WTC11 (cell line): Measurements from ENCODE around the gene WDR90. TPM values are rescaled to one million over a fixed set of nuclear protein-coding genes. Genes with fewer than 3 reads are reported as not detected.

Source experiments
- ATAC-seq: fragments of 200-7000 bp; cut with Tn5 transposase; 2 replicates; pipeline ENCODE4 v1.10.0; 2021; ENCODE audit warnings: mild to moderate bottlenecking, moderate library complexity
- Bru-seq: library from RNA; stranded (reverse); fragments of 400-500 nt; gene quantifications from one replicate; lab custom pipeline; 2021; lab: Mats Ljungman, UMichigan
- CTCF ChIA-PET: fragments of 300-600 bp; sonication (Branson Sonifier 250); formaldehyde crosslinking; loops from one replicate; lab custom pipeline; 2021; ENCODE audit warnings: antibody characterized with exemption; lab: Charles Lee
- POLR2A ChIA-PET: fragments of 350-600 bp; sonication (Branson Sonifier 250); formaldehyde crosslinking; loops from one replicate; lab custom pipeline; 2021; ENCODE audit warnings: antibody characterized with exemption; lab: Charles Lee
- DNase-seq: peaks from one replicate; pipeline ENCODE4 v3.0.0; 2021; ENCODE audit warnings: low spot score
- H3K27ac Mint-ChIP-seq: 2 replicates; pipeline ENCODE4 v1.8.0; 2021; ENCODE audit warnings: mixed read lengths
- H3K27me3 Mint-ChIP-seq: 2 replicates; pipeline ENCODE4 v1.8.0; 2021; ENCODE audit warnings: low read depth, mild to moderate bottlenecking, moderate library complexity, mixed read lengths
- H3K36me3 Mint-ChIP-seq: 2 replicates; pipeline ENCODE4 v1.8.0; 2021; ENCODE audit warnings: mixed read lengths
- H3K4me1 Mint-ChIP-seq: 2 replicates; pipeline ENCODE4 v1.8.0; 2022; ENCODE audit warnings: mixed read lengths
- H3K4me3 Mint-ChIP-seq: 2 replicates; pipeline ENCODE4 v1.8.0; 2021; ENCODE audit warnings: mild to moderate bottlenecking, moderate library complexity, mixed read lengths
- H3K9me3 Mint-ChIP-seq: 2 replicates; pipeline ENCODE4 v1.8.0; 2021; ENCODE audit warnings: mixed read lengths
- CREB1 ChIP-seq: sonication (generic); formaldehyde crosslinking; IDR thresholded peaks from 2 replicates; pipeline ENCODE4 v1.8.0; 2023; ENCODE audit warnings: mild to moderate bottlenecking, missing genetic modification reagents
- FOXK1 ChIP-seq: sonication (generic); formaldehyde crosslinking; IDR thresholded peaks from 2 replicates; pipeline ENCODE4 v1.8.0; 2022; ENCODE audit warnings: mild to moderate bottlenecking, moderate library complexity, missing genetic modification reagents
- KAT7 ChIP-seq: sonication (generic); formaldehyde crosslinking; IDR thresholded peaks from 2 replicates; pipeline ENCODE4 v1.8.1; 2023; ENCODE audit warnings: missing genetic modification reagents, mild to moderate bottlenecking, borderline replicate concordance
- NR2C2 ChIP-seq: sonication (generic); formaldehyde crosslinking; IDR thresholded peaks from 2 replicates; pipeline ENCODE4 v1.8.0; 2022; ENCODE audit warnings: mild to moderate bottlenecking, missing genetic modification reagents
- PREB ChIP-seq: sonication (generic); formaldehyde crosslinking; IDR thresholded peaks from 2 replicates; pipeline ENCODE4 v1.8.1; 2022; ENCODE audit warnings: mild to moderate bottlenecking, missing genetic modification reagents, moderate library complexity, borderline replicate concordance
- RORB ChIP-seq: fragments of 250-450 bp; sonication (Bioruptor Pico); IDR thresholded peaks from 2 replicates; pipeline ENCODE4 v1.9.0; 2021; ENCODE audit warnings: mild to moderate bottlenecking
- SMAD3 ChIP-seq: sonication (generic); formaldehyde crosslinking; IDR thresholded peaks from 2 replicates; pipeline ENCODE4 v1.8.0; 2022; ENCODE audit warnings: missing genetic modification reagents, mild to moderate bottlenecking, borderline replicate concordance
- SMAD4 ChIP-seq: sonication (generic); formaldehyde crosslinking; IDR thresholded peaks from 2 replicates; pipeline ENCODE4 v1.8.0; 2022; ENCODE audit warnings: mild to moderate bottlenecking, missing genetic modification reagents
- ZNF263 ChIP-seq: sonication (generic); formaldehyde crosslinking; IDR thresholded peaks from 2 replicates; pipeline ENCODE4 v1.8.1; 2022; ENCODE audit warnings: low read depth, mild to moderate bottlenecking, moderate library complexity, missing genetic modification reagents
- long read RNA-seq, 3 experiments: library from RNA in 1 of 3; library from capped mRNA in 1 of 3; library from polyadenylated mRNA in 1 of 3; unstranded in 2 of 3; stranded (forward) in 1 of 3; transcript quantifications; one replicate each; pipeline ENCODE4 v2.0.0, GENCODE V29; 2021
- total RNA-seq: library from RNA; stranded (reverse); gene quantifications from 3 replicates; pipeline ENCODE4 v1.2.3, GENCODE V29; 2021
- TF ChIP-seq, protein P1 (sequence below): sonication (generic); formaldehyde crosslinking; IDR thresholded peaks from 2 replicates; pipeline ENCODE4 v1.8.1; 2022; ENCODE audit warnings: mild to moderate bottlenecking, moderate library complexity, missing genetic modification reagents
- TF ChIP-seq, protein P2 (sequence below): sonication (generic); formaldehyde crosslinking; conservative IDR thresholded peaks from 2 replicates; pipeline ENCODE4 v1.8.1; 2023; ENCODE audit warnings: mild to moderate bottlenecking, low read depth, missing genetic modification reagents, moderate library complexity
- TF ChIP-seq, protein P3 (sequence below): fragments of 250-450 bp; sonication (Bioruptor Pico); IDR thresholded peaks from 2 replicates; pipeline ENCODE4 v1.9.0; 2021; ENCODE audit warnings: moderate library complexity, mild to moderate bottlenecking, inconsistent platforms, borderline replicate concordance
- TF ChIP-seq, protein P4 (sequence below): sonication (generic); formaldehyde crosslinking; IDR thresholded peaks from 2 replicates; pipeline ENCODE4 v1.8.0; 2022; ENCODE audit warnings: mild to moderate bottlenecking, missing genetic modification reagents
- TF ChIP-seq, protein P5 (sequence below): sonication (generic); formaldehyde crosslinking; IDR thresholded peaks from 2 replicates; pipeline ENCODE4 v1.8.1; 2022; ENCODE audit warnings: low read depth, missing genetic modification reagents, borderline replicate concordance
- TF ChIP-seq, protein P6 (sequence below): sonication (generic); formaldehyde crosslinking; IDR thresholded peaks from 2 replicates; pipeline ENCODE4 v1.8.1; 2023; ENCODE audit warnings: mild to moderate bottlenecking, missing genetic modification reagents, moderate library complexity
- TF ChIP-seq, protein P7 (sequence below): sonication (generic); formaldehyde crosslinking; conservative IDR thresholded peaks from 2 replicates; pipeline ENCODE4 v1.8.1; 2022; ENCODE audit warnings: mild to moderate bottlenecking, missing genetic modification reagents
- TF ChIP-seq, protein P8 (sequence below): fragments of 250-450 bp; sonication (Bioruptor Pico); IDR thresholded peaks from 2 replicates; pipeline ENCODE4 v1.8.0; 2021; ENCODE audit warnings: mild to moderate bottlenecking

WDR90 gene
- total RNA-seq, result 66.2 to 75.8 TPM (median 69.6 TPM) in 3 replicates
- Bru-seq, nascent RNA, result percentile 46 among the genes with signal in this experiment
- long read RNA-seq, experiment 1, full-length matches to known transcripts, result 3 of 59 reads
- long read RNA-seq, experiment 1, partial matches to known transcripts, result 15 of 59 reads
- long read RNA-seq, experiment 1, other reads (novel, unspliced or antisense), result 41 of 59 reads
- long read RNA-seq, experiment 2, partial matches to known transcripts, result 3 of 13 reads
- long read RNA-seq, experiment 2, other reads (novel, unspliced or antisense), result 8 of 13 reads
- long read RNA-seq, experiment 3, result 0 reads

DNA sequence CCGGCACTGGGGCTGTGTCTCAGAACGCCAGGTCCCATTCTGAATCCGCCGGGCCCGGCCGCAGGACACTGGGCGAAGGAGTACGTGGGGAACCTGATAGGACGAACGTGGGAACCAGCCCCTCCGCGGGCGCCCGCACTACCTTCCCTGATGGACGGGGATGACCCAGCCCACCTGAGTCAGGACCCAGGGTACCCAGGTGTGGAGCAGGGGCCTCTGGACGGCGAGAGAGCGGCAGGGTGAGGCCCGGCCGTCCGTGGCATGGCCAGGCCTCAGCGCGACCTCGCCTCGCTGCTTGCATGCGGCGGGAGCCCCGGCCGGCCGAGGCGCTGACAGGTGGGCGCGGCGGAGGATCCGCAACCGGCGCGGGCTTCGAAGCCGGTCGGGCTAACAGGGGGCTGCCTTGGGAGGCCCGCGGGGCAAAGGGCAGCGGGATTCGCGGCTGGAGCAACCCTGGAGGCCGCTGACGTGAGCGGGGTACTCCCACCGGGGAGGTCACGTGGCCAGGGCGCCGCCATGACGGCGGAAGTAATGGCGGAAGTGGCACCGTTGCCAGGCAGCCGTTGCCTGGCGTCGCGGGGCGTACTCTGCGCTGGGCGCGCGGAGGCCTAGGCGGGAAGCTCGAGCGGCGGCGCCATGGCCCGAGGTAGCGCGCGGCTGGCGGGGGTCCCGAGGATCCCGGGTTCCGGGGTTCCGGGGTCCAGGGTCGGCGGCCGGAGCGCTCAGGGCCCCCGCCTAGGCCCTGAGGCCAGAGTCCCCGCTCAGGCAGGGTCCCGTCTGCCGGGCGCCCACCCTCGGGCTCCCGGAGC is at the start of gene WDR90:
TSS of gene WDR90 (plus strand) at position 585 of the 809 bp plus-strand sequence. CDS start at position 637, 52 bp downstream.
- no peaks in the 10 kb centered on the region for H3K9me3 Mint-ChIP-seq
- POLR2A ChIA-PET, result interaction anchor here (0.8 to 2.3 kb wide), 6 partner anchors 11 to 134 kb away, joined by 3 to 7 read pairs (median 4); partner anchors contain the start of genes METTL26 and RHBDL1
- no peaks in the 10 kb centered on the region for H3K36me3 Mint-ChIP-seq
- H3K27me3 Mint-ChIP-seq, result no peaks in the 10 kb centered on the region
- H3K27ac Mint-ChIP-seq, result no peak within 1 kb of the TSS; the same call in 1 of the 2 replicates
- H3K4me3 Mint-ChIP-seq, result peak within 1 kb of the TSS; percentile 73
- ATAC-seq, result peak; percentile 67
- CTCF ChIA-PET, result interaction anchor here (0.6 to 6.4 kb wide), 42 partner anchors 11 to 278 kb away, joined by 3 to 54 read pairs (median 5); partner anchors contain the start of genes CAPN15, CHTF18, CIAO3 and METTL26
- peak; percentile 94 for DNase-seq
- H3K4me1 Mint-ChIP-seq, result peaks cover 9% of the 10 kb centered on the region; the same call in 1 of the 2 replicates
- TF ChIP-seq, protein P1, sequence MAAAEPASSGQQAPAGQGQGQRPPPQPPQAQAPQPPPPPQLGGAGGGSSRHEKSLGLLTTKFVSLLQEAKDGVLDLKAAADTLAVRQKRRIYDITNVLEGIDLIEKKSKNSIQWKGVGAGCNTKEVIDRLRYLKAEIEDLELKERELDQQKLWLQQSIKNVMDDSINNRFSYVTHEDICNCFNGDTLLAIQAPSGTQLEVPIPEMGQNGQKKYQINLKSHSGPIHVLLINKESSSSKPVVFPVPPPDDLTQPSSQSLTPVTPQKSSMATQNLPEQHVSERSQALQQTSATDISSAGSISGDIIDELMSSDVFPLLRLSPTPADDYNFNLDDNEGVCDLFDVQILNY (CRISPR knock-in tag), result peak; percentile 91; the same call in 1 of the 2 replicates
- TF ChIP-seq, protein P2, sequence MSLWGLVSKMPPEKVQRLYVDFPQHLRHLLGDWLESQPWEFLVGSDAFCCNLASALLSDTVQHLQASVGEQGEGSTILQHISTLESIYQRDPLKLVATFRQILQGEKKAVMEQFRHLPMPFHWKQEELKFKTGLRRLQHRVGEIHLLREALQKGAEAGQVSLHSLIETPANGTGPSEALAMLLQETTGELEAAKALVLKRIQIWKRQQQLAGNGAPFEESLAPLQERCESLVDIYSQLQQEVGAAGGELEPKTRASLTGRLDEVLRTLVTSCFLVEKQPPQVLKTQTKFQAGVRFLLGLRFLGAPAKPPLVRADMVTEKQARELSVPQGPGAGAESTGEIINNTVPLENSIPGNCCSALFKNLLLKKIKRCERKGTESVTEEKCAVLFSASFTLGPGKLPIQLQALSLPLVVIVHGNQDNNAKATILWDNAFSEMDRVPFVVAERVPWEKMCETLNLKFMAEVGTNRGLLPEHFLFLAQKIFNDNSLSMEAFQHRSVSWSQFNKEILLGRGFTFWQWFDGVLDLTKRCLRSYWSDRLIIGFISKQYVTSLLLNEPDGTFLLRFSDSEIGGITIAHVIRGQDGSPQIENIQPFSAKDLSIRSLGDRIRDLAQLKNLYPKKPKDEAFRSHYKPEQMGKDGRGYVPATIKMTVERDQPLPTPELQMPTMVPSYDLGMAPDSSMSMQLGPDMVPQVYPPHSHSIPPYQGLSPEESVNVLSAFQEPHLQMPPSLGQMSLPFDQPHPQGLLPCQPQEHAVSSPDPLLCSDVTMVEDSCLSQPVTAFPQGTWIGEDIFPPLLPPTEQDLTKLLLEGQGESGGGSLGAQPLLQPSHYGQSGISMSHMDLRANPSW (CRISPR knock-in tag), result no peak
- TF ChIP-seq, protein P3, sequence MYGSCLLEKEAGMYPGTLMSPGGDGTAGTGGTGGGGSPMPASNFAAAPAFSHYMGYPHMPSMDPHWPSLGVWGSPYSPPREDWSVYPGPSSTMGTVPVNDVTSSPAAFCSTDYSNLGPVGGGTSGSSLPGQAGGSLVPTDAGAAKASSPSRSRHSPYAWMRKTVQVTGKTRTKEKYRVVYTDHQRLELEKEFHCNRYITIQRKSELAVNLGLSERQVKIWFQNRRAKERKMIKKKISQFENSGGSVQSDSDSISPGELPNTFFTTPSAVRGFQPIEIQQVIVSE (CRISPR knock-in tag), result no peak
- TF ChIP-seq, protein P4, sequence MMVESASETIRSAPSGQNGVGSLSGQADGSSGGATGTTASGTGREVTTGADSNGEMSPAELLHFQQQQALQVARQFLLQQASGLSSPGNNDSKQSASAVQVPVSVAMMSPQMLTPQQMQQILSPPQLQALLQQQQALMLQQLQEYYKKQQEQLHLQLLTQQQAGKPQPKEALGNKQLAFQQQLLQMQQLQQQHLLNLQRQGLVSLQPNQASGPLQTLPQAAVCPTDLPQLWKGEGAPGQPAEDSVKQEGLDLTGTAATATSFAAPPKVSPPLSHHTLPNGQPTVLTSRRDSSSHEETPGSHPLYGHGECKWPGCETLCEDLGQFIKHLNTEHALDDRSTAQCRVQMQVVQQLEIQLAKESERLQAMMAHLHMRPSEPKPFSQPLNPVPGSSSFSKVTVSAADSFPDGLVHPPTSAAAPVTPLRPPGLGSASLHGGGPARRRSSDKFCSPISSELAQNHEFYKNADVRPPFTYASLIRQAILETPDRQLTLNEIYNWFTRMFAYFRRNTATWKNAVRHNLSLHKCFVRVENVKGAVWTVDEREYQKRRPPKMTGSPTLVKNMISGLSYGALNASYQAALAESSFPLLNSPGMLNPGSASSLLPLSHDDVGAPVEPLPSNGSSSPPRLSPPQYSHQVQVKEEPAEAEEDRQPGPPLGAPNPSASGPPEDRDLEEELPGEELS, result no peak; the same call in 1 of the 2 replicates
- peak; percentile 34; the same call in 1 of the 2 replicates for TF ChIP-seq SMAD3
- TF ChIP-seq ZNF263 (CRISPR knock-in tag), result no peak
- TF ChIP-seq, protein P5, sequence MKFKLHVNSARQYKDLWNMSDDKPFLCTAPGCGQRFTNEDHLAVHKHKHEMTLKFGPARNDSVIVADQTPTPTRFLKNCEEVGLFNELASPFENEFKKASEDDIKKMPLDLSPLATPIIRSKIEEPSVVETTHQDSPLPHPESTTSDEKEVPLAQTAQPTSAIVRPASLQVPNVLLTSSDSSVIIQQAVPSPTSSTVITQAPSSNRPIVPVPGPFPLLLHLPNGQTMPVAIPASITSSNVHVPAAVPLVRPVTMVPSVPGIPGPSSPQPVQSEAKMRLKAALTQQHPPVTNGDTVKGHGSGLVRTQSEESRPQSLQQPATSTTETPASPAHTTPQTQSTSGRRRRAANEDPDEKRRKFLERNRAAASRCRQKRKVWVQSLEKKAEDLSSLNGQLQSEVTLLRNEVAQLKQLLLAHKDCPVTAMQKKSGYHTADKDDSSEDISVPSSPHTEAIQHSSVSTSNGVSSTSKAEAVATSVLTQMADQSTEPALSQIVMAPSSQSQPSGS (CRISPR knock-in tag), result peak; percentile 57; the same call in 1 of the 2 replicates
- no peak for TF ChIP-seq RORB (CRISPR knock-in tag)
- no peak for TF ChIP-seq KAT7
- TF ChIP-seq NR2C2 (CRISPR knock-in tag), result no peak
- TF ChIP-seq, protein P6, sequence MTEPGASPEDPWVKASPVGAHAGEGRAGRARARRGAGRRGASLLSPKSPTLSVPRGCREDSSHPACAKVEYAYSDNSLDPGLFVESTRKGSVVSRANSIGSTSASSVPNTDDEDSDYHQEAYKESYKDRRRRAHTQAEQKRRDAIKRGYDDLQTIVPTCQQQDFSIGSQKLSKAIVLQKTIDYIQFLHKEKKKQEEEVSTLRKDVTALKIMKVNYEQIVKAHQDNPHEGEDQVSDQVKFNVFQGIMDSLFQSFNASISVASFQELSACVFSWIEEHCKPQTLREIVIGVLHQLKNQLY (CRISPR knock-in tag), result peak; percentile 90; the same call in 1 of the 2 replicates
- TF ChIP-seq, protein P7, sequence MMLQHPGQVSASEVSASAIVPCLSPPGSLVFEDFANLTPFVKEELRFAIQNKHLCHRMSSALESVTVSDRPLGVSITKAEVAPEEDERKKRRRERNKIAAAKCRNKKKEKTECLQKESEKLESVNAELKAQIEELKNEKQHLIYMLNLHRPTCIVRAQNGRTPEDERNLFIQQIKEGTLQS (CRISPR knock-in tag), result no peak
- peak; percentile 77 for TF ChIP-seq FOXK1
- no peak for TF ChIP-seq SMAD4 (CRISPR knock-in tag)
- TF ChIP-seq, protein P8, sequence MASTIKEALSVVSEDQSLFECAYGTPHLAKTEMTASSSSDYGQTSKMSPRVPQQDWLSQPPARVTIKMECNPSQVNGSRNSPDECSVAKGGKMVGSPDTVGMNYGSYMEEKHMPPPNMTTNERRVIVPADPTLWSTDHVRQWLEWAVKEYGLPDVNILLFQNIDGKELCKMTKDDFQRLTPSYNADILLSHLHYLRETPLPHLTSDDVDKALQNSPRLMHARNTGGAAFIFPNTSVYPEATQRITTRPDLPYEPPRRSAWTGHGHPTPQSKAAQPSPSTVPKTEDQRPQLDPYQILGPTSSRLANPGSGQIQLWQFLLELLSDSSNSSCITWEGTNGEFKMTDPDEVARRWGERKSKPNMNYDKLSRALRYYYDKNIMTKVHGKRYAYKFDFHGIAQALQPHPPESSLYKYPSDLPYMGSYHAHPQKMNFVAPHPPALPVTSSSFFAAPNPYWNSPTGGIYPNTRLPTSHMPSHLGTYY (CRISPR knock-in tag), result no peak
- no peak for TF ChIP-seq PREB
- TF ChIP-seq CREB1 (CRISPR knock-in tag), result 0 out of 2 replicates have a peak, but pooled peaks have one; percentile 45
